ENCODE measurements around the gene VDR.

Gene VDR

GRCh38 chr12:47909839-47910465, 5.2 kb upstream of the VDR start:
- no peak overlapping the region for H3K4me3 ChIP-seq (ENCODE audit: low read depth, low read length)
- TF ChIP-seq CTCF (IDR thresholded peaks at IDR 0.05; ENCODE audit: low read depth, low read length, missing control alignments): no peak

GRCh38 chr12:47908738-47909137, 3.9 kb upstream of the VDR start:
- DNase-seq (ENCODE audit: low read depth): no peak
- TF ChIP-seq CTCF (IDR thresholded peaks at IDR 0.05; ENCODE audit: low read depth, low read length, missing control alignments): no peak
- no peak overlapping the region for H3K4me3 ChIP-seq (ENCODE audit: low read depth, low read length)

More at GRCh38 chr12:47909839-47910465, 5.2 kb upstream of the VDR start:
- no peak for DNase-seq (ENCODE audit: low read depth)

GRCh38 chr12:47907851-47908454, 3.2 kb upstream of the VDR start:
- no peak for TF ChIP-seq CTCF (IDR thresholded peaks at IDR 0.05; ENCODE audit: low read depth, low read length, missing control alignments)
- no peak for DNase-seq (ENCODE audit: low read depth)
- H3K4me3 ChIP-seq (ENCODE audit: low read depth, low read length): no peak overlapping the region

GRCh38 chr12:47903927-47904712, 674 bp downstream of the VDR start:
- H3K4me3 ChIP-seq (ENCODE audit: low read depth, low read length): peak overlapping the region; percentile 56
- peak; percentile 27 for TF ChIP-seq CTCF (IDR thresholded peaks at IDR 0.05; ENCODE audit: low read depth, low read length, missing control alignments)
- no peak for DNase-seq (ENCODE audit: low read depth)

GRCh38 chr12:47903151-47903611, 1.6 kb downstream of the VDR start:
- TF ChIP-seq CTCF (IDR thresholded peaks at IDR 0.05; ENCODE audit: low read depth, low read length, missing control alignments): no peak

GRCh38 chr12:47902131-47902639, 2.6 kb downstream of the VDR start:
- no peak overlapping the region for H3K4me3 ChIP-seq (ENCODE audit: low read depth, low read length)
- TF ChIP-seq CTCF (IDR thresholded peaks at IDR 0.05; ENCODE audit: low read depth, low read length, missing control alignments): no peak
- DNase-seq (ENCODE audit: low read depth): no peak

More at GRCh38 chr12:47903151-47903611, 1.6 kb downstream of the VDR start:
- DNase-seq (ENCODE audit: low read depth): no peak
- H3K4me3 ChIP-seq (ENCODE audit: low read depth, low read length): peak overlapping the region; percentile 56
